PFSK-1 (cell line): ENCODE results near the gene PIEZO2.

Experiments
- FOXP2 ChIP-seq: optimal IDR thresholded peaks from 2 replicates; pipeline ENCODE3; 2011; ENCODE audit warnings: borderline replicate concordance, control low read depth, inconsistent platforms; ENCODE audit not compliant: insufficient read depth; ENCODE audit errors: extremely low read length, extremely low read depth
- POLR2AphosphoS5 ChIP-seq: IDR thresholded peaks from 2 replicates; pipeline ENCODE4 v1.6.1; 2012; ENCODE audit warnings: low read depth, mild to moderate bottlenecking, control low read depth, low read length, moderate library complexity
- REST ChIP-seq, 2 experiments: IDR thresholded peaks; 2 replicates each; pipeline versions ENCODE4 v1.6.1 to v1.8.0; 2011 to 2012; ENCODE audit warnings: low read depth in 2 of 2, low read length in 2 of 2, control low read depth in 1 of 2, inconsistent platforms in 1 of 2, mild to moderate bottlenecking in 1 of 2, moderate library complexity in 1 of 2; ENCODE audit not compliant: insufficient read depth in 1 of 2
- SIN3A ChIP-seq: IDR thresholded peaks from 2 replicates; pipeline ENCODE4 v1.6.1; 2012; ENCODE audit warnings: mild to moderate bottlenecking, low read length, moderate library complexity, borderline replicate concordance; ENCODE audit not compliant: insufficient read depth
- TAF1 ChIP-seq: IDR thresholded peaks from 2 replicates; pipeline ENCODE4 v1.6.1; 2012; ENCODE audit warnings: low read length, control low read depth, borderline replicate concordance; ENCODE audit not compliant: insufficient read depth

The PIEZO2 gene

GRCh38 chr18:10671441-10671840 lies 477.9 kb downstream of the PIEZO2 start:
- TF ChIP-seq TAF1 = no peak
- TF ChIP-seq POLR2AphosphoS5 = no peak
- TF ChIP-seq REST (IDR thresholded peaks at IDR 0.05; ENCODE audit: insufficient read depth in 1 of 2, low read depth in 2 of 2, low read length in 2 of 2) = no peak
- no peak for TF ChIP-seq FOXP2
- TF ChIP-seq SIN3A = no peak

GRCh38 chr18:10670856-10671255 lies 478.5 kb downstream of the PIEZO2 start:
- TF ChIP-seq SIN3A = no peak
- TF ChIP-seq REST (IDR thresholded peaks at IDR 0.05; ENCODE audit: insufficient read depth in 1 of 2, low read depth in 2 of 2, low read length in 2 of 2) = no peak
- no peak for TF ChIP-seq TAF1
- no peak for TF ChIP-seq FOXP2
- no peak for TF ChIP-seq POLR2AphosphoS5

GRCh38 chr18:10669441-10670100 lies 479.8 kb downstream of the PIEZO2 start:
- no peak for TF ChIP-seq TAF1
- TF ChIP-seq REST (IDR thresholded peaks at IDR 0.05; ENCODE audit: insufficient read depth in 1 of 2, low read depth in 2 of 2, low read length in 2 of 2) = no peak
- TF ChIP-seq POLR2AphosphoS5 = no peak
- TF ChIP-seq FOXP2 = no peak
- no peak for TF ChIP-seq SIN3A

GRCh38 chr18:10663750-10664149 lies 485.6 kb downstream of the PIEZO2 start:
- no peak for TF ChIP-seq FOXP2
- TF ChIP-seq SIN3A = no peak
- TF ChIP-seq POLR2AphosphoS5 = no peak
- no peak for TF ChIP-seq TAF1
- TF ChIP-seq REST (IDR thresholded peaks at IDR 0.05; ENCODE audit: insufficient read depth in 1 of 2, low read depth in 2 of 2, low read length in 2 of 2) = no peak

- no peak for TF ChIP-seq POLR2AphosphoS5
- no peak for TF ChIP-seq SIN3A
- no peak for TF ChIP-seq TAF1
- no peak for TF ChIP-seq FOXP2
- no peak for TF ChIP-seq REST (IDR thresholded peaks at IDR 0.05; ENCODE audit: insufficient read depth in 1 of 2, low read depth in 2 of 2, low read length in 2 of 2)
Measured at GRCh38 chr18:10661317-10661716, 488.1 kb downstream of the PIEZO2 start.
